ENCODE results near the gene PCLAF.
"Not testable (repeated sequence)": the region's sequence is repeated elsewhere in the genome, so short reads cannot be mapped to it uniquely, and the experiment has no call there.

The PCLAF gene

GRCh38 chr15:64386291-64386690 is 5.0 kb upstream of the PCLAF start:
- Histone ChIP-seq H3K4me2 (ENCODE audit: low read length) (no peak overlapping the region), H3K4me3 (ENCODE audit: low read depth, low read length) (no peak overlapping the region), H3K4me1 (no peaks in the 10 kb centered on the region), H3K36me3 (ENCODE audit: control insufficient read depth, insufficient read depth, low read length) (no peaks in the 10 kb centered on the region), H3K27ac (no peak overlapping the region), H3K79me2 (no peaks in the 10 kb centered on the region), H3K9ac (no peak overlapping the region), H3K27me3 (ENCODE audit: control insufficient read depth, insufficient read depth, low read length) (no peaks in the 10 kb centered on the region), H2AFZ (no peak overlapping the region), H3K9me3 (ENCODE audit: control insufficient read depth, low read length) (no peaks in the 10 kb centered on the region)
- TF ChIP-seq CTCF (IDR thresholded peaks at IDR 0.05), result no peak

GRCh38 chr15:64383760-64384159 is 2.5 kb upstream of the PCLAF start:
- Histone ChIP-seq H2AFZ (no peak overlapping the region), H3K9ac (no peak overlapping the region), H3K4me3 (ENCODE audit: low read depth, low read length) (no peak overlapping the region), H3K4me1 (no peaks in the 10 kb centered on the region), H3K9me3 (ENCODE audit: control insufficient read depth, low read length) (no peaks in the 10 kb centered on the region), H3K36me3 (ENCODE audit: control insufficient read depth, insufficient read depth, low read length) (no peaks in the 10 kb centered on the region), H3K4me2 (ENCODE audit: low read length) (no peak overlapping the region), H3K79me2 (no peaks in the 10 kb centered on the region), H3K27ac (no peak overlapping the region), H3K27me3 (ENCODE audit: control insufficient read depth, insufficient read depth, low read length) (no peaks in the 10 kb centered on the region)
- TF ChIP-seq CTCF (IDR thresholded peaks at IDR 0.05), result no peak

- H3K9me3 ChIP-seq (ENCODE audit: control insufficient read depth, low read length); H3K36me3 ChIP-seq (ENCODE audit: control insufficient read depth, insufficient read depth, low read length); H3K4me3 ChIP-seq (ENCODE audit: low read depth, low read length); H3K4me2 ChIP-seq (ENCODE audit: low read length); H3K9ac ChIP-seq; H3K4me1 ChIP-seq; H3K27me3 ChIP-seq (ENCODE audit: control insufficient read depth, insufficient read depth, low read length); H3K27ac ChIP-seq; H3K79me2 ChIP-seq: not testable (repeated sequence)
- H2AFZ ChIP-seq, result peak overlapping the region; percentile 73
Measured at GRCh38 chr15:64380130-64380870, 941 bp downstream of the PCLAF start.

- no peaks in the 10 kb centered on the region for H3K9me3 ChIP-seq (ENCODE audit: control insufficient read depth, low read length)
- H3K4me3 ChIP-seq (ENCODE audit: low read depth, low read length), result no peak overlapping the region
- no peaks in the 10 kb centered on the region for H3K27me3 ChIP-seq (ENCODE audit: control insufficient read depth, insufficient read depth, low read length)
- no peak overlapping the region for H3K9ac ChIP-seq
- no peaks in the 10 kb centered on the region for H3K4me1 ChIP-seq
- H3K4me2 ChIP-seq (ENCODE audit: low read length), result no peak overlapping the region
- no peak overlapping the region for H2AFZ ChIP-seq
- H3K27ac ChIP-seq, result no peak overlapping the region
- no peaks in the 10 kb centered on the region for H3K36me3 ChIP-seq (ENCODE audit: control insufficient read depth, insufficient read depth, low read length)
- no peaks in the 10 kb centered on the region for H3K79me2 ChIP-seq
- no peak for TF ChIP-seq CTCF (IDR thresholded peaks at IDR 0.05)
Measured at GRCh38 chr15:64379216-64379960, 1.9 kb downstream of the PCLAF start.

- no peak overlapping the region for H2AFZ ChIP-seq
- no peaks in the 10 kb centered on the region for H3K36me3 ChIP-seq (ENCODE audit: control insufficient read depth, insufficient read depth, low read length)
- H3K79me2 ChIP-seq, result no peaks in the 10 kb centered on the region
- H3K4me3 ChIP-seq (ENCODE audit: low read depth, low read length), result no peak overlapping the region
- H3K4me1 ChIP-seq, result no peaks in the 10 kb centered on the region
- H3K9me3 ChIP-seq (ENCODE audit: control insufficient read depth, low read length), result no peaks in the 10 kb centered on the region
- H3K9ac ChIP-seq, result no peak overlapping the region
- no peaks in the 10 kb centered on the region for H3K27me3 ChIP-seq (ENCODE audit: control insufficient read depth, insufficient read depth, low read length)
- no peak overlapping the region for H3K27ac ChIP-seq
- H3K4me2 ChIP-seq (ENCODE audit: low read length), result no peak overlapping the region
- TF ChIP-seq CTCF (IDR thresholded peaks at IDR 0.05), result no peak
Measured at GRCh38 chr15:64373360-64373759, 7.9 kb downstream of the PCLAF start.

GRCh38 chr15:64371383-64371782 is 9.9 kb downstream of the PCLAF start:
- H3K4me3 ChIP-seq (ENCODE audit: low read depth, low read length); H3K27me3 ChIP-seq (ENCODE audit: control insufficient read depth, insufficient read depth, low read length); H2AFZ ChIP-seq; H3K27ac ChIP-seq; H3K9ac ChIP-seq; H3K4me1 ChIP-seq; H3K79me2 ChIP-seq; H3K9me3 ChIP-seq (ENCODE audit: control insufficient read depth, low read length); H3K36me3 ChIP-seq (ENCODE audit: control insufficient read depth, insufficient read depth, low read length); H3K4me2 ChIP-seq (ENCODE audit: low read length): not testable (repeated sequence)

All from parathyroid adenoma (tissue), 2 donors.